Amygdala (tissue), 56 donors: ENCODE measurements around the gene ANKRD18B.
"Not testable (repeated sequence)": the region's sequence is repeated elsewhere in the genome, so short reads cannot be mapped to it uniquely, and the experiment has no call there.

Source experiments
- DNase-seq, 56 donors: peaks; one replicate each; lab custom pipeline; 2025; lab: John Stamatoyannopoulos, UW

ANKRD18B gene

GRCh38 chr9:33604249-33604648, 80.2 kb downstream of the ANKRD18B start:
- not testable (repeated sequence) for DNase-seq

DNA sequence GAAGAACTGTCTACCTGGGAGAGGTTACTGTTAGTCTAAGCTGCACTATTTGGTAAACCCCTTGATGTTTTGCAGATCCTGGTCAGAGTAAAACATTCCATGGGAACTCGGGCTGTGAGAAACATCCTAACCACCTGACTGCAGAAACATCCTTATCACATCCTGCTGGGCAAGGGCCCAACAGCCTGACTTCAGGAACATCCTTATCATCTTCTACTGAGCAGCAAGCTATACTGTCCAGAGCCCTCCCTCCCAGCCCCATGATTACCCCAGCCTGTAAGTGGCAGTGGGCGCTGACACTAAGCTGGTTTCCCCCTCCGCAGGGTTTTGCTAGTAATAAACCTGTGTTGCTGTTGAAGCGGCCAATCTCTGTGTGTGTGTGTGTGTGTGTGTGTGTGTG, 80.9 kb downstream of the ANKRD18B start:
- not testable (repeated sequence) for DNase-seq

GRCh38 chr9:33611358-33611757, 87.3 kb downstream of the ANKRD18B start:
- DNase-seq = no peak

DNA sequence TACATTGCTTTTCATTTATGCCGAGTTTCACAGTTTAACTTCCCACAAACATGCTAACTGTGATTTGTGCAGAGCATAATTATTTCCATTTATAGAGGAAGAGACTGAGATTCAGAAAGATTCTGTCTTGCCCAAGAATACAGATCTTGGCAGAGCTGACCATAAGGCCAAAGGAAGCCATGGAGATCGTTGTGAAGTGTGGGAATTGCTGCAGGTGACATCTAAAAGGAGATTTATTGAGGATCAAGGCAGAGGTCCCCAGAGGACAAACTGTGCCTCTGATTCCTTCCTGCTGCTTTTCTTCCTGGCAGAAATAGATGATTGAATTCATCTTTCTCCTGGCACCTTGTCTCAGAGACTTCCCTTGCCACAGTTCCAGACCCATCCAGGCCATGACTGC, 88.4 kb downstream of the ANKRD18B start:
- not testable (repeated sequence) for DNase-seq

DNA sequence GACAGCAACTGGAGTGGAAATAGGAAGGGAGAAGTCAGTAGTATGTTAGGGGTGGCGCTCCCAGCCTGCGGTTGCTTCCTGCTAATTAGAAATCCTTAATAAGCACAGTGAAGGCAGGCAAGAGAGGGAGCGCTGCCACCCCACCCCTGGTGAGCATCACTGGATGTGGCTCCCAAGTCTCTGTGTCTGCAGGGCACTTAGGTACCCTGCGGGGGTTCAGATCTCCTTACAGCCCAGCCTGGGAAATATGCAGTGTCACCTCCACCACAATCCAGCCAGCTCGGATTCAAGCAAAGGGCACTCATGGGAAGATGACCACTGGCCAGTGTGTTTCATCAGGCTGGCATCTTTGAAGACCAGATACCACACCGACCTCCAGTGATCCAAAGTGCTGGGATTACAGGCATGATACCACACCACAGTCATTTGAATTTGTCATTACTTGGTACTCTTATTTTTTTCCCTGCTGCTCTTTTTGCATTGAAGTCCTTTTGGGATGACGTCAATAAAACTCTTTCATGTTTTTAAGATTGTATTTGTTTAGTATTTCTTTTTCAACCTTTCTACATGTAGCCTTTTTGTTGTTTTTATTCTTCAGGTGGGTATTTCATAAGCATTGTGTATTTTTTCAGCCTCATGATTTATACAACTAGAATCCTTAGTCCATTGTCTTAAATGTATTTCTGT, 90.1 kb downstream of the ANKRD18B start:
- DNase-seq = no peak

- DNase-seq = not testable (repeated sequence)
Measured at GRCh38 chr9:33618370-33618769, 94.3 kb downstream of the ANKRD18B start.

DNA sequence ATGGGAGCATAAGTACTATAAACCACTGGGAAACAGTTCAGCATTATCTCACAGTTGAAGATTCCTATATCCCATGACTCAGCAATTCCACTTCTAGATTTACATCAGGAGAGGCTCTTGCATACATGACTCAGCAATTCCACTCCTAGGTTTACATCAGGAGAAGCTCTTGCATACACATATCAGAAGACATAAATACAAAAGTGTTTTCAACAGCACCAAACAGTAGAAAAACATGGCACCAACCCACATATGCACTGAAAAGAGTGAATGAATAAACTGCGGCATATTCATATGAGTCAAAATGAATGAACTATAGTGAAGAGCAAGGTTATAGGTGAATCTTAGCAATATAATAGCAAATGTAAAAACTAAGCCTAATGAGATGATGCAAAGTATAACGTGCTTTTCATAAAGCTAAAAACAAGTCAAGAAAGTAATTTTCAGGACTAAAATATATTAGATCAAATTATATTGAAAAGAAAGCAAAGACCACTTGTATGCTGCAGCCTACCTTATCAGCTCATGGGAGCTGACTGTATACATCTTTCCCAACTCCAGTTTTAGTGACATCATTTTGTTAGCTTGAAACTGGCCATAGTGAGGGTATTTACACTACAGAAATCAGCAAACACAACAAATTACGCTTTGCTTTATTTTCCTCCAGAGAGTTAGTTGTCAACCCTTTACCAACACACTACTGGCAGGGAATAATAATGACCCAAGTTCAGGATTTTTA, 95.8 kb downstream of the ANKRD18B start:
- DNase-seq = no peak

DNA sequence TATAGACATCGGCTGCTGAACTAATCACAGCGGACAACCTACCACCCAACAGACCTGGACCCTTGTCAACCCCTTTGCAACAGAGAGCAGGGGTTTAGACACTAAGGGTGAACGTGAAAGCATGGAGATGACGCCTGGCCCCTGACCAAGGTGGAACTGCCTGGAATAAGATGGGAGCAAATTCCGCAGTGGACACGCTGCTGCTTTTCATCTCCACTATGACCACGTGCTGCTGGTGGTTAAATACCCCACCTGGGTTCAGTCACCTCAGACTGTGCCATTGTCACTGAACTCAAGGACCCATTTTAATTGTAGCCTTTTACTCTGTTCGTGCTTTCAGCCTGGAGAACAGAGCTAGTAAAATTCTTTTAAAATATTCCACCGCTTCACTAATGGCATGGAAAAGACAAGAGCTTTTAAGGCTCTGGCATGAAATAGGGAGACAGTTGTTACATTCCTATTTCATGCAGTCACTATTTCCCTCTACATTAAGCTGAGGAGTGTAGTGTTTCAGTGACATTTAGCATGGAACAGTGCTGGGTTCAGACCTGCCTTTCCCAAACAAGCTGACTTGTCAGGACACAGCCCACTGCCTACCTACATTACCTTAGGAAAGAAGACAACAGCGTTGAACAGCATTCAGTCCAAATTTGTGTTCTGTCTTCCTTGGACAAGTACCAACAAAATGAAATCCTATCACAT, 96.8 kb downstream of the ANKRD18B start:
- DNase-seq = no peak
